GM21367 (cell line): ENCODE measurements around the gene MRPL32.
"Not testable (repeated sequence)": the region's sequence is repeated elsewhere in the genome, so short reads cannot be mapped to it uniquely, and the experiment has no call there.

Experiments
- ATAC-seq: cut with Tn5 transposase; IDR thresholded peaks from one replicate; pipeline ENCODE4 v1.9.1; 2021; ENCODE audit not compliant: unreplicated experiment

Gene MRPL32

DNA sequence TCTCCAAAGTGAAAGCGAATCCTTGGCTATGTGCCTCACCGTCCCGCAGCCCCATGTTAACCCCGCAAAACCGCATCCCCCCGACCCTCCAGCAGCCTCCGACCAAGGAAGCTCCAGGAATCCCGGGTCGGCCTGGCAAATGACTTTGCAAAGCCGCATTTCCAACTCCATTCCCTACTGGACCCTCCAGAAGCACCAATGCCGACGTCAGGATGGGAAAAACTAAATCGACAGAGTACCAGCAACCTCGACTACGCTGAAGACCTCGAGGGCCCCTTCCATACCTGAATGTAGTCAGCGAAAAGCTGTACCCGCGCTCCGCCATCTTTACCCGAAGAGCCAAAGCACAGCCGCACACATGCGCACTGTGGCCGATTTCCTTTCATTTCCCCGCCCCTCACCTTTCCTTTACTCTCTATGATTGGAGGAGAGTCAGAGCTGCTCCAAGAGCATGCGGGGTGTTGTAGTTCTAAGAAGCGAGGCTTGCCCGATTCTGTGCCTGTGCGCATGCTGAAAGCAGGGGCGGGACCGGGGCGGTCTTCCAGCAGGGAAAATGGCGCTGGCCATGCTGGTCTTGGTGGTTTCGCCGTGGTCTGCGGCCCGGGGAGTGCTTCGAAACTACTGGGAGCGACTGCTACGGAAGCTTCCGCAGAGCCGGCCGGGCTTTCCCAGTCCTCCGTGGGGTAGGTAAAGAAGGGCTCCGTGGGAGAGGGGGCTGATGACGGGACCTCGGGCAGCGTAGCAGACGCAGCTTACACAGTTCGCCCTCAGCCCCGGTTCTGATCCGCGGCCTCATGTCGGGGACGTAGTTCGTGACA is at the start of gene MRPL32, which contains the start of gene PSMA2:
MRPL32 (plus strand) TSS at position 543 of the 818 bp plus-strand sequence; CDS start at position 554, 11 bp downstream.
PSMA2 (minus strand) TSS at position 341 of the 818 bp plus-strand sequence; CDS start at position 325, 16 bp downstream.
- ATAC-seq: peak; percentile 99

DNA sequence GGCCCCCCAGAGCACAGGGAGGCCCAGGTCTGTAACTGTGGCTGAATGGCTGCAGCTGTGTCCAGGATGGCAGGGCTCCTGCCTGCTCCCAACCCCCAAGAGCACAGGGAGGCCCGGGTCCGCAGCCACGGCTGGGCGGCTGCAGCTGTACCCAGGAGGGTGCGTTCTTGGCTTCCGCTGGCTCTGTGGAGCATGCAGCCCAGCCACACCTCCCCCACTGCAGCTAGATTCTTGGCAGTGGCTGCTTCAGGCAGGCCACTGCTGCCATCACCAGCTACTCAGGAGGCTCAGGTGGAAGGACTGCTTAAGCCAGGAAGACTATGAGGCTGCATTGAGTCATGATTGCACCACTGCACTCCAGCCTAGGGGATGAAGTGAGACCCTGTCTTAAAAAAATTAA is 48.2 kb upstream of the MRPL32 start:
- no peak for ATAC-seq

DNA sequence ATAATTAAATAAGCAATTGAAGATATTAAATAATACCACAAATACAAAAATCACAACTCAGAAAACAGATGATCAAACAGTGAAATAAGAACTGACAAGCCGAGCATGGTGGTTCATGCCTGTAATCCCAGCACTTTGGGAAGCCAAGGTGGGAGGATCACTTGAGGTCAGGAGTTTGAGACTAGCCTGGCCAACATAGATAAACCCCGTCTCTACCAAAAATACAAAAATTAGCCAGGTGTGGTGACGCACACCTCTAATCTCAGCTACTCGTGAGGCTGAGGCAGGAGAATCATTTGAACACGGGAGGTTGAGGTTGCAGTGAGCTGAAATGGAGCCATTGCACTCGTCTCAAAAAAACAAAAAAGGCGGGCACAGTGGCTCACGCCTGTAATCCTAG is 47.0 kb upstream of the MRPL32 start:
- not testable (repeated sequence) for ATAC-seq

DNA sequence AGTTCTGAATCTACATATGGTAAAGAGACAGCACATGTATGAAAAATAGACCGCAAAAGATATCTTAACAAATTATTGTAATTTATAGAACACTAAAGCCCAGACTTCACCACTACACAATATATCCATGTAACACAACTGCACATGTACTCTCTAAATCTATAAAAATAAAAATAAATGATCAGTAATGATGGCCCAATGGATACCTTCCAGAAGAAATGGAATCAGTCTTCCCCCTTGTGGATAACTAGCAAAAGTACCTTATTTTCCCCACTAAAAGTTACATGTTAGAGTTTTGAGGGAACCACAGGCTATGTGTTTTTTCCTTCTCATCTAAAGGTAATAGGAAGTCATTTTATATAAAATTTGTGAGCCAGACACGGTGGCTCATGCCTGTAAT is 46.0 kb upstream of the MRPL32 start:
- no peak for ATAC-seq

DNA sequence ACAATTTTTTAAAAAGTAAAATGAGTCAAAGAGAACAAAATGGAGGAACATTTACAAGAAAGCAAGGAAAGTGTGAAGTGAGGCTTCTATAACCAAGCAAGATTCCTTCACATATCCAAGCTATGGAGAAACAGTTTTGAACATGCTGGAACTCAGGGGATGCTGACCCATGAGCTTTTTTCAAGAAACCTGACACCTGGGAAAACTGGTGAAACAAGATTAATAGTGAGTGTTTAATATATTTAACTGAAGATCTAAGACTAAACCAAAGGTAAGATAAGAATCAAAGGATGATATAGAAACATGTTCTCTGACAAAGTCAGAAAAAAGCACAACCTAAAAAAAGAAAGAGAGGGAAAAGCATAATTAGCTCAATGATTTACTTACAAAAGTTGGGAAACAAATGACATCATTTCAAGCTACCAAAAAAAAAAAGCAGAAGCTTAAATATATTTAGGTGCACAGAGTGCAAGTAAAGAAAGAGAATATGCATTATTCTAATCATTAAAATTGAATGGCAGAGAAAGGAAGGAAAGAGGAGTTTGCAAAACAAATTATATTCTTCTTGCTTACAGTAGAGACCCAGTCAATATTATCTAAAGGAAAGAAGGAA is 45.2 kb upstream of the MRPL32 start:
- ATAC-seq: no peak

DNA sequence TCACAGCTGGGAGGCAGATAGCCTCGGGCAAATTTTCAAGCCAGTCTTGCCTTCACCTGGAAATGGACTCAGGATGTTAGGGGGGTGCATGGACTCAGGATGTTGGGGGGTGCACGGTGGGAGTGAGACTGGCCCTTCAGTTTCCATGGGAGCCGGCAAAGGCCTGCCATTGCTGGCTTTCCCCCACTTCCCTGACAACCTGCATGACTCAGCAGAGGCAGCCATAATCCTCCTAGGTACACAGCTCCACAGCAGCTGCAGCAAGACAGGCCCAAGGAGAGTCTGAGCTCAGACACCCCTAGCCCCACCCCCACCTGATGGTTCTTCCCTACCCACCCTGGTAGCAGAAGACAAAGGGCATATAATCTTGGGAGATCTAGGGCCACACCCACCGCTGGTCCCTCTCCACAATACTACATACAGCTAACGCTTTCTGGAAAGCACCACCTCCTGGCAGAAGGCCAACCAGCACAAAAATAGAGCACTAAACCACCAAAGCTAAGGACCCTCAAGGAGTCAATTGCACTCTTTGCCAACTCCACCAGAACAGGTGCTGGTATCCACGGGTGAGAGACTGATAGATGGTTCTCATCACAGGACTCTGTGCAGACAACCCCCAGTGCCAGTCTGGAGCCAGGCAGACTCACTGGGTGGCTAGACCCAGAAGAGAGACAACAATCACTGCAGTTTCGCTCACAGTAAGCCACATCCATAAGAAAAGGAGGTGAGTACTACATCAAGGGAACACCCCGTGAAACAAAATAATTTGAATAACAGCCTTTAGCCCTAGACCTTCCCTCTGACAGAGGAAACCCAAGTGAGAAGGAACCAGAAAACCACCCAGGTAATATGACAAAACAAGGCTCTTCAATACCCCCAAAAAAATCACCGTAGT is 38.6 kb upstream of the MRPL32 start:
- ATAC-seq: no peak

DNA sequence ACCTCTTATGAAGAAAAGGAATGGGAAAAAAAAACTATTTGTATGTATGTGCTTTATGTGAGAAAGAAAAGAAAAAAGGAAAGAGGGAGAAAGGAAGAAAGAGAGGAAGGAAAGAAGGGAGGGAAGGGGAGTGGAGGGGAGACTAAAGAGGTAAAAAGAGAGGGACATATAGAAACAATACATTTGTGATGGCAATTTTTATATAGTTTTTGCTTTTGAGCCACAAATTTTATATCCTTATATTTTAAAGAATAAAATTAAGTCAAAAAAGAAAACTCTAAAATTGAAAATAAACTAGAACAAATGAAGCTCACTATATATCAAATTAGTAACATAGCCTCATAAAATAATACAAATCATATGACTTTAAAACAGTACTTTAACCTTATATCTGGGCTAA is 31.3 kb upstream of the MRPL32 start:
- ATAC-seq: no peak

DNA sequence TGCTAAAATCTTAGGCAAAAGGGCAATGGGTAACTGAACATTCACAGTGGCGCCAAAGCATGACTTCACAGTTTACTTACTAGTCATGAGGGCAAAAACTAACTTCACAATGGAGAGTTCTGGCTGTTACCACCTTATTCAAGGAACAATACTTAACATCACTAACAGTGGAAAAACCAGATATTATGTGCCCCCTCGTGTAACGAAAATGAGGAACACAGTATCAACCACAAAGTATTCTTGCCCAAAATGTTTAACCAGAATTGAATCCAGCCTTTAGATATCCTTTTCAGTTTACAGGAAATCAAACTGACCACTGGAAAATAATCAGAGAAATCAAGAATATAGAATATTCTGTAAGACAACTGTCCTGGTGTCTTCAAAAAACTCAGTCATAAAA is 29.8 kb upstream of the MRPL32 start:
- ATAC-seq: no peak

DNA sequence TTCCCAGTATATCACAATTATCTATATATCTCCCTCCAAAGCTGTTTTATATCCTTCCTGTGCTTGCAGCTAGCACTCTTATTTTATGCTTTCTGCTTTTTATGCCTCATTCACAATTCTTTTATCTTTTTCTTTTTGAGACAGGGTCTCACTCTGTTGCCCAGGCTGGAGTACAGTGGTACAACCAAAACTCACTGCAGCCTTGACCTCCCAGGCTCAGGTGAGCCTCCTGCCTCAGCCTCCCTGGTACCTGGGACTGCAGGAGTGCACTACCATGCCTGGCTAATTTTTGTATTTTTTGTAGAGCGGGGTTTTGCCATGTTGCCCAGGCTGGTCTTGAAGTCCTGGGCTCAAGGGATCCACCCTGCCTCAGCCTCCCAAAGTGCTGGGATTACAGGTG is 26.0 kb upstream of the MRPL32 start:
- ATAC-seq: no peak

DNA sequence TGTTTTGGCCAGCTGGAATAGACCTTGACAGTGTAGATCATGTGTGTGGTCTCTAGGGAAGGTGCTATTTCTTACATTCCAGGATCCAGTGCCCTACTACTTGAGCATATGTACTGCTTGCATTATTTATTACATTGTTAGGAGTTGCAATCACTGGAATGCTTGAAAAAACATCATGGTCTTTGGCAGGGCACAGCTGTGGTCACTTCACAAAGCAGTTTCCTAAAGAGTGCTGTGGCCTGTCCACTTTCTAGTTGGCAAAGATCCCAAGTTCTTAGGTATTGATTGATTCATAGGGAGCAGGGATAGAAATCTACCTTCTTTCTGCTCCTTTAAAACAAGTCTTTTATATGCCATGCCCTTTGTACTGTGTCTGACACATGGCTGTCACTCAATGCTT is 24.9 kb upstream of the MRPL32 start:
- no peak for ATAC-seq

DNA sequence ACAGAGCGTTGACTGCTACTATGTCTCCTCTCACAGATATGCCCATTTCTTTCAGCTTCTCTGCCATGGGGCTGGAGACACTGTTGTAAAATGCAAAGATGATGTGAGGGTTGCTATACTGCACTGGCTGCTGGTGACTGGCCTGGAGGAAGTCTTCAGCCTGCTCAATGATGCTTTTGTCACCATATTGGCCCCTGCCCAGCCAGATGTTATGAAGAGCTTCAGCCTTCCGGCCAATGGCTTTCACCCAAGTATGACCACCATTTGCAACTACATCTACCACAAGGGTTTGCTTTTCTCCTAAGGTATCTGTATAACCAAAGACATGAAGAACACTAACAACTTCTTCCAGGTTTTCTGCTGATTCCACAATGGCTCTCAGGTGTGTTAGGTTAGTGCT is 21.9 kb upstream of the MRPL32 start:
- ATAC-seq: no peak

DNA sequence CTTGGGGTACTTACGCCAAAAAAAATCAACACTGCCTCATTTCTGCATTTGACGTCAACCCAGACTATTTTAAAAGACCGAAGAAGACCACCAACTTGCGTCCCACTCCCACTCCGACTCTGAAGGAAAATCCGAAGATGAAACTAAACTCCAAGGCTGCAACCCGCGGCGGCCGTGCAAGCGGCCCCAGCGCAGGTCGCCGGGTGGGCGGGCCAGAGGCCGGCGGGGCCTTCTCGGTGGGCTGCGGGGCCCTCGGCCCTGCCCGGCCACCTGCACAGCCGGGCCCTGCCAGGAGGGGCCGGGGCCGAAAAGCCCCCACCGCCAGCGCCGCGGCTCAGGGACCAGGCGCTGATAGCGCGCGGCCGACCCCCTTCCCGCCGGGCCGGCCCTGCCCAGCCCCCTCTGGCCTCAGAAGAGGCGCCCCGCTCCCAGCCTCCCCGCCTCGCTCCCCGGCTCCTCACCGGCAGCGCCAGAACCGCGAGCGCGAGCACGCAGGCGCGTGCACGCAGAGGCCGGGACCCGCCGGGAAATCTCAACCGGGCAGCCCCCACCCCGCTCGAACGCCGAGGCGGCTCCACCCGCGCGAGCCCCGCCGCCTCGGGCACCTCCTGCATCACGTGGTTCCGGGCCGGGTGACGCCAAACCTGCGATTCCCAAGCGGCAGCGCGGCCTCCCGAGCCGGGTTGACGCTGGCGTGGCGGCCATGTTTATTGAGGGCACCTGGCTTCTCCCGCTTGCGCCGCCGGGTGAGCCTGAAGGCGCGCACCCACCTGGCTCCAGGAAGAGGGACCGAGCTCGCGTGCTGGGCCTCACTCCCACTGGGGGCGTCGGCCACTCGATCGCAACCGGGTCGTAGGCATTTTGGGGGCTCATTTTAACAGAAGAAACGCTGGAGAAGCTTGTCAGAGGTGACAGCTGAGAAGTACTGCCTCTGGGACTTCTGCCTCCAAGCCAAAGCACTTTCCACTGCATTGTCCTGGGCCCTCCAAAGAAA is 20.4 kb upstream of the MRPL32 start, which contains the start of gene C7orf25:
C7orf25 (minus strand) TSS at position 617 of the 994 bp plus-strand sequence. CDS start 1,170 bp downstream, outside the sequence.
- peak; percentile 83 for ATAC-seq

DNA sequence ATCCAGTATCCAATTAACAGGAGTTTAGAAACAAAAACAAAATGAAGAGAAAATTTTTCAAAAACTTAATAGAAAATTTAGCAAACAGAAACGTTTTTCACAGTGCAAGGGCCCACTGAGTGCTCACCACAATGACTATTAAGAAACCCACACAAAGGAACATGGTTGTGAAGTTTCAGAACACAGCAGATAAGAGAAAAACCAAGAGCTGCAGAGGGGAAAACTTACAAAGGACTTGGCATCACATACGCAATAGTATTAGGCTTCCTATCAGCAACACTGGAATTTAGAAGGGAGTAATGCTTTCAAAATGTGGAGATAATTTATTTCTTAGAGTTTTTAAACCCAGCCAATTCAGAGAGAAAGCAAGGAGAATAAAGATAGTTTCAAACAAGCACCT is 18.6 kb upstream of the MRPL32 start:
- ATAC-seq: no peak

DNA sequence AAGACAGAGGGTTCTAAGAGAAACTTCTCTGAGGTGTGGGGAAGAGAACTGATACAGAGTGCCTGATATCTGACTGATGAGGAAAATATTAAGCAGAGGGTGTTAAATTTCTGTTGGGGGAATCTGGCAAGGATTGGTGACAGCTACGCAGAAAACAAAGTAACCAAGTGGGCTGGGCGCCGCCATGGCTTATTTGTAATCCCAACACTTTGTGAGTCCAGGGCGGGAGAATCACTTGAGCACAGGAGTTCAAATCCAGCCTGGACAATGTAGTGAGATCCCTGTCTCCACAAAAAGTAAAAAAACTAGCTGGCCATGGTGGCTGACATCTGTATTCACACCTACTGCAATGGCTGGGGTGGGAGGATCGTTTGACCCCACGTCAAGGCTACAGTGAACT is 18.2 kb upstream of the MRPL32 start:
- ATAC-seq: no peak

DNA sequence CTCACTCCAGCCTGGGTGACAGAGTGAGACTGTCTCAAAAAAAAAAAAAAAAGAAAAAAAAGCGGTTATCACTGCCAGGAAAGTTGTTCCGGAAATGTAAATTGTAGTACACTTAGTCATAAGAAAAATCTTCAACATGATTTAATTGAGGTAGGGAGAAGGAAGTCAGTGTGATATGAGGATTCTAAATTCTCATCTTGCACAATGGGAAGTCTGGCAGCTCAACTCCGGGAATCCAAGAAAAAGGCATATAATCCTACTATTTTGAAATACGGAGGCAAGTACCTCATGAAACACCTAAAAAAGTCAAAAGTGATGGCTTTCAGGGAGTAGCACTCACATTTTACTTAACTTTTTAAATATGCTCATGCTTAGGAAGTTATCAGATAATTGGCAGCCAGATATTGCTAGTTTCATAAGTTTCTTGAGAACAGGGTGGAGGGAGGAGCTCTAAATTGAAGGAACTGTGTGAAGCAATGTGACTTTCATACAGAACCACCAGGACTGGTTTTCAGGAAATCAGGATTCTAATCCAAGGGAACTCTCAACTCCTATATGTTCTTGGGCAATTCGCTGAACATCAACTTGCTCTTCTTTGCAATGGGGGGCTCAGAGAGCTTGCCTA is 17.6 kb upstream of the MRPL32 start:
- ATAC-seq: no peak

DNA sequence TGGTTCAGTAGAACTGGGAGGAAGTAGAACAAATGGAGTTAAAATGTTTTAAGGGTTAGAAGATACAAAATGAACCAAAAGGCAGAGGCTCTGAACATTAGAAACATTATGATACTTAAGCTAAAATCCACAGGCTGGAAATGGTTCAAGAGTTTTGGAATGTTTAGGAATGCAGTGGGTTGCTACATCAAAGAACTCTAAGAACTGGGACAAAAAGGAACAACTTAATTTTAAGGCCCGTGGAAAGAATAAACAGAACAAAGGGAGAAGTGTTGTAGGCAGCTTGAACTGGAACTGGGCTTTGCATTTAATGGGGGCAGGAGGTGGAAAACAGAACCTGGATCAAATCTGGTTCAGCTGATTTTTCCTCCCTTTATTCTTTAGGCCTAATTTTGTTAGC is 16.8 kb upstream of the MRPL32 start:
- no peak for ATAC-seq

DNA sequence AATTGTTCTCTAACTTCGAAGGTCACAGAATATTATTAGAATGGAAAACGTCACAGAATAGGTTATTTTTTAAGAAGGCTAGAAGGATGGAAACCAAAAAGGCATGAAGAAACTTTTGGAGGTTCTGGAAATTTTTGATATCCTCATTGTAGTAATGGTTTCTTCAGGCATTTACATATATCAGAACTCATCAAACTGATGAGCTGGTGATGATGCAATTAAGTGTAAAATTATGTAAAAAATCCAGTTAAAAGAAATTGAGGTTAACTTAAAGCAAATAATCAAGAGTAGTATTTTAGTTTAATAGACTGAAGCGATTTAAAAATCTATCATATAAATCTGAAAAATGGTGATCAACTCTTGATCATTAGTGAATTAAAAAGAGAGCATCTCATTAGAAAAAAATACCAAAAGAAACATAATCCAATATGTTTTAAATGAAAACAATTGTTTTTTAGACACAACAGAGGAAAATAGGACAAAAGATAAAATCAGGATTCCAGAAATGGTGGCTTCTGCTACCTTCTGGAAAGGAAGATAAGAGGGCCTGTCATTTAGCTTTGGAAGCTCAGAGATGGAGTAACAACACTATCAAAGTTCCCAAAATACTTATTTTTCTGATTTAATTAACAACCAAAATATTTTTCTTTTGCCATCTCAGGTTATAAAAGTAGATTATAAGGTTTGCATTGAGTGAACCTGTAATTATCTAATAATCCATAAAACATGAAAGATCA is 10.0 kb upstream of the MRPL32 start:
- ATAC-seq: no peak

DNA sequence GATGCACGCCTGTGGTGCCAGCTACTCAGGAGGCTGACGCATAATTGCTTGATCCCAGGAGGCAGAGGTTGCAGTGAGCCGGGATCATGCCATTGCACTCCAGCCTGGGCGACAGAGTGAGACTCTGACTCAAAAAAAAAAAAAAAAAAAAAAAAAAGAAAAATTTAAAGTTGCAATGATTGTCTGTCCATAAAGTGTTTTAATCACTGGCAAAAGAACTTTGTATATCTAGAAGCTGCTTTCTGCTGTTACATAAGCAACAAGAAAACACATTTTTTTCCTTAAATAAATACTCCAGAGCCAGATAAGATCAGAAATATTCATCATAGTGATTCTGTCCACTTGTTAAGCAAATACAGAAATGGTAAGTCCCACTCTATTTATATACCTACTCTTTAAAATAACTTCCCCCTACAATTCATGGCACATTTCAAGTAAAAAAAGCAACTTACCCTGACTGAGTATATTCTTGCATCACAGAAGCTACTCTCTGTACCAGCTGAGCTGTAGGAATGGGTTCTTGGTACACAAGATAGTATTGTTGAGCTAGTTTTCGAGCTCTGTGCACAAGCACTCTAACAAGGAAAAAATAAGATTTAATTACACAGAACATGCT is 7.8 kb upstream of the MRPL32 start:
- no peak for ATAC-seq

DNA sequence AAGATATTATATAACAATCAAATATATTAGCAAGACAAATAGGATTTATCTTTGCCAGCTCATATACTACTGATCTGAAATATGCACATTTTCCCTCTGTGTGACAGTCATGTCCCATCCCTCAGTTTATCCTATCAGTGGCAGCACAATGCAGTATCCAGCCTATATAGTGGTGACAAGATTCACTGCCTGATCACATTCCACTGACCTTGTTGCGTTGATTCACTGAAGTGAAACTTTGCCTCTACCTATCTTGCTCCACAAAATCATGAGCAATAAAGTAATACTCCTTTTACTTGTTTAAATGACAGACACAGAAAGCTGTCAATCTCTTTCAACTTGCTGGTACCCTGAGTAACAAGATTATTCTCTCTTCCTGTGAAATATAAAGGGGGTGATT is 6.5 kb upstream of the MRPL32 start:
- no peak for ATAC-seq
